Peyer's patch (tissue), 4 donors: ENCODE results near the gene DMD.

Experiments
- POLR2A ChIP-seq, 2 donors: fragments of 450-650 bp; IDR thresholded peaks; one replicate each; pipeline ENCODE4 v1.5.1; 2017; ENCODE audit warnings: antibody characterized with exemption in 2 of 2, mild to moderate bottlenecking in 2 of 2, moderate library complexity in 2 of 2
- TF ChIP-seq, protein P1 (sequence below), 6 experiments: fragments of 450-650 bp in 4 of 6; fragments of 200-600 bp in 2 of 6; sonication (generic) in 1 of 6; IDR thresholded peaks; one replicate each; pipeline ENCODE4 v1.5.1; 2017 to 2019; ENCODE audit warnings: antibody characterized with exemption in 6 of 6, mild to moderate bottlenecking in 3 of 6, moderate library complexity in 1 of 6

GRCh38 chrX:31265383-31265782 is 1946.0 kb downstream of the DMD start:
- TF ChIP-seq, protein P1, sequence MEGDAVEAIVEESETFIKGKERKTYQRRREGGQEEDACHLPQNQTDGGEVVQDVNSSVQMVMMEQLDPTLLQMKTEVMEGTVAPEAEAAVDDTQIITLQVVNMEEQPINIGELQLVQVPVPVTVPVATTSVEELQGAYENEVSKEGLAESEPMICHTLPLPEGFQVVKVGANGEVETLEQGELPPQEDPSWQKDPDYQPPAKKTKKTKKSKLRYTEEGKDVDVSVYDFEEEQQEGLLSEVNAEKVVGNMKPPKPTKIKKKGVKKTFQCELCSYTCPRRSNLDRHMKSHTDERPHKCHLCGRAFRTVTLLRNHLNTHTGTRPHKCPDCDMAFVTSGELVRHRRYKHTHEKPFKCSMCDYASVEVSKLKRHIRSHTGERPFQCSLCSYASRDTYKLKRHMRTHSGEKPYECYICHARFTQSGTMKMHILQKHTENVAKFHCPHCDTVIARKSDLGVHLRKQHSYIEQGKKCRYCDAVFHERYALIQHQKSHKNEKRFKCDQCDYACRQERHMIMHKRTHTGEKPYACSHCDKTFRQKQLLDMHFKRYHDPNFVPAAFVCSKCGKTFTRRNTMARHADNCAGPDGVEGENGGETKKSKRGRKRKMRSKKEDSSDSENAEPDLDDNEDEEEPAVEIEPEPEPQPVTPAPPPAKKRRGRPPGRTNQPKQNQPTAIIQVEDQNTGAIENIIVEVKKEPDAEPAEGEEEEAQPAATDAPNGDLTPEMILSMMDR (IDR thresholded peaks at IDR 0.05) = no peak
- no peak for TF ChIP-seq POLR2A (IDR thresholded peaks at IDR 0.05)
